ENCODE data around the gene PTAFR.
"Not testable (repeated sequence)": the region's sequence is repeated elsewhere in the genome, so short reads cannot be mapped to it uniquely, and the experiment has no call there.

The PTAFR gene

GRCh38 chr1:28147264-28148094, 29.0 kb downstream of the PTAFR start:
- Histone ChIP-seq H4K20me1 (no peaks in the 10 kb centered on the region), H3K36me3 (no peaks in the 10 kb centered on the region), H3K27ac (no peak overlapping the region; the same call in 1 of the 2 replicates), H3K9me3 (peaks cover 7% of the 10 kb centered on the region; the same call in 1 of the 2 replicates), H3K9ac (no peak overlapping the region), H3K4me3 (no peak overlapping the region), H3K27me3 (no peaks in the 10 kb centered on the region), H3K4me2 (peak overlapping the region; percentile 79), H3K4me1 (peaks cover 50% of the 10 kb centered on the region)
- no peak for TF ChIP-seq Cebpa-rat (IDR thresholded peaks at IDR 0.05)

- H3K4me3 ChIP-seq: no peak overlapping the region
- no peak overlapping the region for H3K4me2 ChIP-seq
- no peaks in the 10 kb centered on the region for H3K27me3 ChIP-seq
- H4K20me1 ChIP-seq: no peaks in the 10 kb centered on the region
- peaks cover 7% of the 10 kb centered on the region; the same call in 1 of the 2 replicates for H3K9me3 ChIP-seq
- H3K27ac ChIP-seq: no peak overlapping the region
- peaks cover 44% of the 10 kb centered on the region for H3K4me1 ChIP-seq
- no peak for TF ChIP-seq Cebpa-rat (IDR thresholded peaks at IDR 0.05)
- no peak overlapping the region for H3K9ac ChIP-seq
- H3K36me3 ChIP-seq: no peaks in the 10 kb centered on the region
Observed at GRCh38 chr1:28145728-28146127, 30.8 kb downstream of the PTAFR start.

- H3K27me3 ChIP-seq: no peaks in the 10 kb centered on the region
- no peak for TF ChIP-seq Cebpa-rat (IDR thresholded peaks at IDR 0.05)
- H3K4me3 ChIP-seq: no peak overlapping the region
- no peak overlapping the region for H3K9ac ChIP-seq
- H3K27ac ChIP-seq: no peak overlapping the region
- peak overlapping the region; percentile 6; the same call in 1 of the 2 replicates for H3K4me2 ChIP-seq
- H4K20me1 ChIP-seq: no peaks in the 10 kb centered on the region
- no peaks in the 10 kb centered on the region for H3K36me3 ChIP-seq
- no peaks in the 10 kb centered on the region for H3K9me3 ChIP-seq
- peaks cover 53% of the 10 kb centered on the region for H3K4me1 ChIP-seq
Observed at GRCh38 chr1:28144203-28145135, 32.0 kb downstream of the PTAFR start.

- H3K9ac ChIP-seq: no peak overlapping the region
- no peaks in the 10 kb centered on the region for H4K20me1 ChIP-seq
- TF ChIP-seq Cebpa-rat (IDR thresholded peaks at IDR 0.05): no peak
- H3K36me3 ChIP-seq: no peaks in the 10 kb centered on the region
- H3K27me3 ChIP-seq: no peaks in the 10 kb centered on the region
- no peaks in the 10 kb centered on the region for H3K9me3 ChIP-seq
- peak overlapping the region; percentile 6; the same call in 1 of the 2 replicates for H3K4me2 ChIP-seq
- H3K4me1 ChIP-seq: peaks cover 59% of the 10 kb centered on the region
- no peak overlapping the region for H3K27ac ChIP-seq
- H3K4me3 ChIP-seq: no peak overlapping the region
Observed at GRCh38 chr1:28143496-28144202, 32.8 kb downstream of the PTAFR start.

GRCh38 chr1:28141685-28142084, 34.8 kb downstream of the PTAFR start:
- Histone ChIP-seq H3K9me3 (no peaks in the 10 kb centered on the region), H3K4me3 (no peak overlapping the region), H3K9ac (no peak overlapping the region), H3K27me3 (no peaks in the 10 kb centered on the region), H3K27ac (no peak overlapping the region), H3K4me1 (peaks cover 41% of the 10 kb centered on the region), H3K4me2 (no peak overlapping the region), H3K36me3 (no peaks in the 10 kb centered on the region), H4K20me1 (no peaks in the 10 kb centered on the region)
- no peak for TF ChIP-seq Cebpa-rat (IDR thresholded peaks at IDR 0.05)

GRCh38 chr1:28139866-28140265, 36.6 kb downstream of the PTAFR start:
- H3K4me3 ChIP-seq, H4K20me1 ChIP-seq, H3K36me3 ChIP-seq, H3K27ac ChIP-seq, H3K27me3 ChIP-seq, H3K9ac ChIP-seq, H3K9me3 ChIP-seq: not testable (repeated sequence)
- Histone ChIP-seq H3K4me2 (peak overlapping the region; percentile 60), H3K4me1 (peaks cover 44% of the 10 kb centered on the region)

- peak overlapping the region; percentile 60; the same call in 1 of the 2 replicates for H3K4me2 ChIP-seq
Observed at GRCh38 chr1:28139025-28139712, 37.3 kb downstream of the PTAFR start.

GRCh38 chr1:28136922-28137613, 39.4 kb downstream of the PTAFR start:
- Histone ChIP-seq H3K27me3 (no peaks in the 10 kb centered on the region), H3K9ac (no peak overlapping the region), H3K4me1 (peaks cover 49% of the 10 kb centered on the region), H3K4me3 (no peak overlapping the region), H3K4me2 (no peak overlapping the region), H3K27ac (no peak overlapping the region), H3K36me3 (no peaks in the 10 kb centered on the region), H3K9me3 (peaks cover 20% of the 10 kb centered on the region), H4K20me1 (no peaks in the 10 kb centered on the region)
- no peak for TF ChIP-seq Cebpa-rat (IDR thresholded peaks at IDR 0.05)

More at GRCh38 chr1:28139025-28139712, 37.3 kb downstream of the PTAFR start:
- Histone ChIP-seq H3K27ac (no peak overlapping the region), H3K27me3 (no peaks in the 10 kb centered on the region), H3K9ac (no peak overlapping the region), H3K9me3 (peaks cover 9% of the 10 kb centered on the region), H3K4me1 (peaks cover 39% of the 10 kb centered on the region), H3K4me3 (no peak overlapping the region), H4K20me1 (no peaks in the 10 kb centered on the region), H3K36me3 (no peaks in the 10 kb centered on the region)
- no peak for TF ChIP-seq Cebpa-rat (IDR thresholded peaks at IDR 0.05)
